IPS-NIHi7 (cell line): ENCODE measurements around the gene RBM33.
"Not testable (repeated sequence)": the region's sequence is repeated elsewhere in the genome, so short reads cannot be mapped to it uniquely, and the experiment has no call there.

Source experiments
- DNase-seq: peaks from one replicate; pipeline ENCODE4 v3.0.0; 2012; ENCODE audit warnings: mixed read lengths; ENCODE audit errors: extremely low spot score

Gene RBM33, protein sequence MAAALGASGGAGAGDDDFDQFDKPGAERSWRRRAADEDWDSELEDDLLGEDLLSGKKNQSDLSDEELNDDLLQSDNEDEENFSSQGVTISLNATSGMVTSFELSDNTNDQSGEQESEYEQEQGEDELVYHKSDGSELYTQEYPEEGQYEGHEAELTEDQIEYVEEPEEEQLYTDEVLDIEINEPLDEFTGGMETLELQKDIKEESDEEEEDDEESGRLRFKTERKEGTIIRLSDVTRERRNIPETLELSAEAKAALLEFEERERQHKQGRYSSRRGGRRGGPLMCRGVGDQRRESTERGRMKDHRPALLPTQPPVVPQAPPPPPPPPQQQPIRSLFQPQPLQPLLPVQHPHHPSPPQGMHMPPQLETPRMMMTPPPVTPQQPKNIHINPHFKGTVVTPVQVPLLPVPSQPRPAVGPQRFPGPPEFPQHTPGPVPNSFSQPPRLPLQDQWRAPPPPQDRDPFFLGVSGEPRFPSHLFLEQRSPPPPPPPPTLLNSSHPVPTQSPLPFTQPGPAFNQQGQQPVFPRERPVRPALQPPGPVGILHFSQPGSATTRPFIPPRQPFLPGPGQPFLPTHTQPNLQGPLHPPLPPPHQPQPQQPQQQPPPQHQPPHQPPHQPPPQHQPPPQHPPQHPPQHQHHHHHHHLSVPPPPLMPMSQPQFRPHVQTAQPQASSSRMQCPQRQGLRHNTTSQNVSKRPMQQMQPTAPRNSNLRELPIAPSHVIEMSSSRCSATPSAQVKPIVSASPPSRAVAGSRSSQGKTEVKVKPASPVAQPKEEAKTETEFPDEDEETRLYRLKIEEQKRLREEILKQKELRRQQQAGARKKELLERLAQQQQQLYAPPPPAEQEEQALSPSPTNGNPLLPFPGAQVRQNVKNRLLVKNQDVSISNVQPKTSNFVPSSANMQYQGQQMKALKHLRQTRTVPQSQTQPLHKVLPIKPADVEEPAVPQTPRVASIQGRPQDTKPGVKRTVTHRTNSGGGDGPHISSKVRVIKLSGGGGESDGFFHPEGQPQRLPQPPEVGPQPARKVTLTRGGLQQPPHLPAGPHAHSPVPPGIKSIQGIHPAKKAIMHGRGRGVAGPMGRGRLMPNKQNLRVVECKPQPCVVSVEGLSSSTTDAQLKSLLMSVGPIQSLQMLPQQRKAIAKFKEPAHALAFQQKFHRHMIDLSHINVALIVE

DNA sequence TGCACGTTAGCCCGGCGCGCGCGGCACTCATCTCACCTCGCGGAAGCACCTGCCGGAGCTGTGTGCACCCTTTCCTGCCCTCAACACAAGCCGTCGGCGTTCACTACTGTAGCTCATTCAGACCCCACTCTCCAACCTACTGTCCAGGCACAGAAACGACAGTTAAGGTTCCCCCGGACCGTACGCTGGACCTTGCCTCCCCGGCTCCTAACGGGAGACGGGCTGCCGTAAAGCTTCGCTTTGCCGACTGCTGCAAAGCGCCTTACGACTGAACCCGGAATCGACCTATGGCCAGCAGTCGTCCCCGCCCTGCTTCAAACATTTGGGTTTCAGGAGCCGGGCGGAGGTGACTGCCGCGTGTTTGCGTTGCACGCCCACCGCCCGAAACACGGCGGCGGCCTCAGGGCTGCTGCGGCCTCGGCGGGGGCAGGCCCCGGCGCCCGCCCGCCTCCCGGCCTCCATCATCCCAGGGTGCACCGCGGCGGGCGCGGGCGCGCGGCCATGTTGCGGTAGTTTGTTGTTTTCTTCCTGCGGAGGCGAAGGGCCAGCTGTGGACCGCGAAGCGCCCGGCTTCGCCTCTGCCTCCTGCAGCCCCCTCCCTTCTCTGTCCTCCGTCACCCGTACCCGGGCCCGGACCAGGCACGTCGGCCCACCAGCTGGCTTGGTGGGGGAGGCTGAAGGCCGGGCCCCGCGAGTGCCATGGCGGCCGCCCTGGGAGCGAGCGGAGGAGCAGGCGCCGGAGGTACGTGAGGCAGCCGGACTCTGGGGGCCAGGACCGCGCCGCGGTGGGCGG lies at the start of gene RBM33:
Gene RBM33, plus strand, starts transcription at position 484 of the 793 bp plus-strand sequence. Its CDS starts 216 bp downstream, at position 700.
- peak; percentile 92 for DNase-seq

DNA sequence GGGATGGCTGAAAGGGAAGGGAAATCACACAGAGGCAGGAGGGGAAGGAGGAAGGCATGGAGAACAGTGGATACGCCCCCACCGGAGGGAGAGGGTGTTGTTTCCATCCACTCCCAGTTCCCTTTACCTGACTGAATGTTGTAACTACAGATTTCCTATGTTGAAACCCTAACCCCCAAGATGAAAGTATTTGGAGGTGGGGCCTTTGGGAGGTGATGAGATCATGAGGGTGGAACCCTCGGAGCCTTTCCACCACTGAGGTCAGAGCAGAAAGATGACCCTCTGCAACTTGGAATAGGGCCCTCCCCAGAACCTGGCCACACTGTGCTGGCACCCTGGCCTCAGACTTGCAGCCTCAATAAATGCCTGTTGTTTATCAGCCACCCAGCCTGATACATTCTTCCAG lies 49.5 kb upstream of the RBM33 start:
- DNase-seq, result peak; percentile 63

DNA sequence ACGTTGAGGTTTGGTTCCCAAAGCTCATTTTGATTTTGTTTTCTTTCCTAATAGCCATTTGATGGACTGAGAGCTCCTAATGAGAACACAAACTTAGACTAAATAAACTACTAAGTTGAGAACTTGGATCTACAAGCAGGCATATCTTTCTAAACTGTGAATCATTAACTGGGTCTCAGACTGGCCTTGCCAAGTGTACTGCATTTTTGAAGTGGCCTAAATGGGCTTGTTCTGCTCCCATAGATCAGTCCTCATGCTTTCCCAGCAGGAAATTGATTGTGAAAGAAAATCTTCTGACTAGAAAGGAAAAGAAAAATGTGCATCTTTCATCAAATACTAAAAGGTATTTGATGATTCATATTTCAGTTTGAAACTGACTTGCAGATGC lies 46.7 kb upstream of the RBM33 start:
- DNase-seq, result no peak

DNA sequence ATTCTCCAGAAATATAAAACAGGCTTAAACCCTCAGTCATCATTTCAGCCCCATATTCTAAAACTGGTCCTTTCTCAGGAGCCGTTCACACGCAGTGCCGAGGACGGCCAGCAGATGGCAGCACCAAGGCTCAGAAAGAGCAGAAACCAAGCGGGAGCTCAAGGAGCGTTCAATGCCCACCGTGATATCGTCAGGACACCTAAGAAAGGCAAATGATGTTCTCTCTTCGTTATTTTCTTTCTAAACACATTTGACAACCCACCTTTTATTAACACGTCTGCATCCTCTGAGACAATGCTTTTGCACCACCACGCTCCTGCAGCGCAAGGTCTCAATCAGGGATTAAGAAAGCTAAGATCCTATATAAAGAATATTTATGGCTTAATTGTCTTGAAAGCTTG lies 45.7 kb upstream of the RBM33 start:
- DNase-seq, result peak; percentile 81

DNA sequence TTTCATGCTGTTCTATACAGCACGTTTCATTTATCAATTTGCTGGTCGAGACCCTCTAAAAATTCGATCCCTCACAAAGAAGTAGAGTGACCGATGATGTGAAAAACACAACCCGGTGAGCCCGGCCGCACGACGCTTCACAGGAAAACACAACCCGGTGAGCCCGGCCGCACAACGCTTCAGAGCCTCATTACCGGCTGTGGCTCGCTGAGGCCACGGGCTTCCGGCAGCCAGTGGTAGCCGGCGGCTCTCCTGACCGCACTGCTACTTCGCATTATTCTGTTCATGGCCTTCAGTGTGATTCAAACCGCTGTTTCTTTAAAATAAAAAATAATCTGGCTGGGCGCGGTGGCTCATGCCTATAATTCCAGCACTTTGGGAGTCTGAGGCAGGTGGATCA lies 42.3 kb upstream of the RBM33 start:
- DNase-seq, result no peak

DNA sequence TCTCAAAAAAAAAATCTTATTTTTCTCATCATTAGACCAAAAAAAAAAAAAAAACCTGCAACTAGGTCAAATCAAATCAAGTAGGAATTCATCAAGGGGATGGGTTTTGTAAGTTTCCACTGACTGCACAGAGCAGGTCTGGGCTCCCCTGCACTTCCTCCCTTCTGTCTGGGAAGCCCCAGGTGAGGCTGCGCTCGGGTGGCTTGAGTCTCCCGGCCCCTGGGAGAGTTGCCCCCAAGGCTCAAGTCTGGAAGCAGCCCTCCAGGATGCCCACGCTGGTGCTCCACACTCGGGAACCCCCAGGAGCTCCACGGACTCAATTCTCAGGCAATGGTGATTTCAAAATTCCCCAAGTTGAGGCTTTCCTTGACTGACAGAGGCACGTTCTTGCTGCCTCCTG lies 41.7 kb upstream of the RBM33 start:
- DNase-seq, result no peak

DNA sequence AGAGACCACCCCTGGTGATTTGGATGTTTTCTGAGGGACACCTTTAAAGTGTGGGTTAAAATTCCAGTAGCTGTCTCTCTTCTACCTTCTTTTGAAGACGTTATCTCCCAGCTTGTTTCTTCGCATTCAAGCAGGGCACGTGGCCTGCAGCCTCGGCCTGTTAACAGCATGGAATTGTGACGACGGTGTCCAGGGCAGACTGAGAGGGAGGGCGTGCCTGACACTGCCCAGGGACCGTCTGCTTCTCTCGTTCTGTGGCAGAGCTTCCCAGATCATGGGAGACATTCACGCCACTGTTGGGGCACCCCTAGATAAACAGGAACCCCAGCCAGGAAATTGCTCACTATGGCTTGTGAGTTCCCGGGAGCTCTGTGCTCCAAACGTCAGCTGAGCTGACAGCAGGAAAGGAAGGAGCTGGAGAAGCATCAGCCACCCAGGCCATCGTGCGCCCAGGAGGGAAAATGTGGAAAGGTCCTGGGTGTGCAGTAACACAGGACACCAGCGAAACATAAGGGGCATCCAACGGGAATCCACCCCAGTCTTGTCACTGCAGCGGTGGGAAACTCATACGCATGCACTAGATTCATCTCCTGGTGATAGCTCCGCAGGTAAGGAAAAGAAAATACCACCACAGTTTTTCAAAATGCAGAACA lies 41.1 kb upstream of the RBM33 start:
- DNase-seq, result no peak

DNA sequence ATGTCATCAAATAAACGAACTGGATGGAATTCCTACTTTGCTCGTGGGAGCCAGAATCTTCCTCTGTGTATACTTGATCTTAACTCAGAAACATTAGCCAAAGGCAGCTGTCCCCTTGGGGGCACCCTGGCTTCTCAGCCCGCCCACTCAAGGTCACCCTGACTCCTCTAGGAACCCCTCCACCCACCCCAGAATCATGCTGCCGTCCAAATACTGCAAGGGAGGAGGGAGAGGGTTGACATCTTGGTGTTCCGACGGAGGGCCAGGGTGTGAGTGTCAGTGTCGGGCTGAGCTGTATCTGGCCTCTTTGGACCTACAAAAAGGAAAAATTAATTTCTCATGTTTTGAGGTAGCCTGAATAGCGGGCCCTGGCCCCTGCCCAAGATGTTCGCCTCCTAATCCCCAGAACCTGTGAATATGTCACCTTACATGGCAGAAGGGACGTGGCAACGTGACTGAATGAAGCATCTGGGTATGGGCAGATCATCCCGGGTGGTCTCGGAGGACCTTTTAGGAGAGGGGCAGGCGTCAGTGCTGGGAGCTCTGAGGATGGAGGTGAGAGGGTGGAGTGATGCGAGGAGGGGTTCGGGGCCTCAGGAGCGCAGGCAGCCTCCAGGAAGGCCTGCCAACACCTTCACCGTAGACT lies 40.5 kb upstream of the RBM33 start:
- DNase-seq, result no peak

DNA sequence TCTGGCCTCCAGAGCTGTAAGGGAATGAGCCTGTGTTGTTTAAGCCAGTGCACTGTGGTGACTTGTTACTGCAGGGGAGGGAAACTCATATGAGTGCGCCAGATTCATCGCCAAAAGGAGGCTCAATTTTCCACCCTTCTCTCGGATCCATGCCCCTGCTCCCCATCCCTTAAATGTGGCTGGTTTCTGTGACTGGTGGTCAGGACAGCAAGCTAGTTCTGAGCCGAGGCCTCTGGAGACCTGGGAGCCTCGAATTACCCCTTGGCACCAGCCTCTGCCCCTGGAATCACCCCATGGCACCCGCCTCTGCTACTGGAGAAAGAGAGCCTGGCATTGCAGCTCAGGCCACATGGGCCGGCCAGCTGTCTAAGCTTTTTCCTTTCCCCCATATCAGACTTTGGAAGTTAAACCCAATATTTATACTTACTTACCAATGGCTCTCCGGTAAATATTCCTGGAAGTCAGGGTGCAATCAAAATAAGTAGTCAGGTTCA lies 39.9 kb upstream of the RBM33 start:
- DNase-seq, result no peak

DNA sequence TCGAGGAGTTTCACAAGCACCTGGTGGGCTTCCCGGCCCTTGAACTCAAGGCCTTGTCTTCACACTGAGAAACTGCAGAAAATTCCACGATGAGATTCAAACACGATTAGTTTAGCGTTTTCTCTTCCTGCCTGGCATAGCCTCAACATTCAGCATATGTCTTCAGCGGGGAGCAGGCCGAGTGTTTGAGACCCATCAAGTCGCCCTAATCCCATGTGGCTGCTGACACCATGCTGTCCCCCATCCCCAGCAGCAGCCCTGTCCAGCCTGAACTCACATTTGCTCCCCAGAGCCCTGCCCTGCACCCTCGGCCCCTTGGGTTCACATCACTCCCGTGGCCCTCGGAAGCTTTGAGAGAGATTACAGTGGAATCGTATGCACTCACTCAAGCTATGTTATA lies 35.3 kb upstream of the RBM33 start:
- no peak for DNase-seq

DNA sequence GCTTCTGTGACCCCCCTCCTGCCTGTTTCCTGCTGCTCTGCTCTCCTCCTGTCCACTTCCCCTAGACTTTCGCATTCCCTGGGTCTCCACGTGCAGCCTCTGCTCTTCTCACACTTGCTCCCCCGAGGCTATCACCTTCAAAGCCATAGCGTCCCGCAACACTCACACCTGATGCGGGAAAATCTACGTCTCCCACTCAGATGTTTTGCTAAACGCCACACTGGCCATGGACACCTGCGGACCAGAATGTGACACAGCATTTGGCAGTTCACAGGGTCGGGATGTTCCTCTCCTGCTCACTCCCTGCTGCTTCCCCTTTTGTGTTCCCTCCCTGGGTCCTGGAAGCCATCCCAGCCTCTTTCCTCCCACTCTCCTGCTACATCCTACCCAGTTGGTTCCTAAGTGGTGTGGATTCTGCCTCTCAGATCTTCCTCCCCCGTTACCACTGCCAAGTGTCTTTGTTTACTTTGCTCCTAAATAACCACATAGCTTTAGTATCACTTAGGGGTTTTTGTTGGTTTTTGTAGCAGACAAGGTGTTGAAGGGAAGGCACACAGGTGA lies 33.7 kb upstream of the RBM33 start:
- no peak for DNase-seq

DNA sequence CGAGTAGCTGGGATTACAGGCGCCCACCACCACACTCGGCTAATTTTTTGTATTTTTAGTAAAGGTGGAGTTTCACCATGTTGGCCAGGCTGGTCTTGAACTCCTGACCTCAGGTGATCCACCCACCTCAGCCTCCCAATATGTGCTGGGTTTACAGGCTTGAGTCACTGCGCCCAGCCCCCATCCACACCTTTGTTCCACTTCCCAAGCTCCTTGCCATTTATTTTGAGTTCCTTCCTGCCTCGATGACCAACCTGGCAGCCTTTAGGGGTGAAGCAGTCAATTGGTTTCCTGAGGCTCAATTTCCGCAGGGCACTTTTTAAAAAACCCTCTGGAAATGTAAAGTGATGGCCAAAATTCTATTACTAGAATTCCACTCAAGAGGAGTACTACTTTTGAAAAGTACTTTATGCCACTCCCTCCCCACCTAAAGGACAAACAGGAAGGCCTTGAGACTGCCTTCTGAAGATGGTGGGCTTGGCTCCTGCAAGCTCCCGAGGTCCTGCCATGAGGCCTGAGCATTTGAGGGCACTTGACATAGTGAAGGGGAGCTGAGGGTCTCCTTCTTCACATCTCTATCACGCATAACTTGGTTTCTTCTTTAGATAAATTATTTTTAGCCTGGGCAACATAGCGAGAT lies 32.5 kb upstream of the RBM33 start:
- DNase-seq, result no peak

DNA sequence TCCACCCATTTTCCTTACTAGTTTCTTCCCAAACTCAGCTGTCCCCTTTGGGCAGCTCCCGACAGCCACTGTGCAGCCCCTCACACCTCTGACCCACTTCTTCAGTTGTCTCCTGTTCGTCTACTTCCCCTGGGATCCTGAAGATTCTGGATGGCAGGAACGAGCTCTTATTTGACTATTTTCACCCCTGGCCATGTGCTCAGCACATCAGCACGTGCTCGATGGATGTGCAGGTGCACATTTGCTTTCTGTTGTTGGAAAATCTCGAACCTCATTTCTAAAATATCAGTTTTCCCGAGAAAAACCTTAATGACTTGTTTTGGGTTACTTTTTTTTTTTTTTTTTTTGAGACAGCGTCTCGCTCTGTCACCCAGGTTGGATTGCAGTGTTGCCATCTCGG lies 31.8 kb upstream of the RBM33 start:
- no peak for DNase-seq

DNA sequence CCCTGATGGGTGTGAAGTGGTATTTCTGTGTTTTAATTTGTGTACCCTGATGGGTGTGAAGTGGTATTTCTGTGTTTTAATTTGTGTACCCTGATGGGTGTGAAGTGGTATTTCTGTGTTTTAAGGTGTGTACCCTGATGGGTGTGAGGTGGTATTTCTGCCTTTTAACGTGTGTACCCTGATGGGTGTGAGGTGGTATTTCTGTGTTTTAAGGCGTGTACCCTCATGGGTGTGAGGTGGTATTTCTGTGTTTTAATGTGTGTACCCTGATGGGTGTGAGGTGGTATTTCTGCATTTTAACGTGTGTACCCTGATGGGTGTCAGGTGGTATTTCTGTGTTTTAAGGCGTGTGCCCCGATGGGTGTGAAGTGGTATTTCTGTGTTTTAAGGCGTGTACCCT lies 29.4 kb upstream of the RBM33 start:
- DNase-seq, result not testable (repeated sequence)

DNA sequence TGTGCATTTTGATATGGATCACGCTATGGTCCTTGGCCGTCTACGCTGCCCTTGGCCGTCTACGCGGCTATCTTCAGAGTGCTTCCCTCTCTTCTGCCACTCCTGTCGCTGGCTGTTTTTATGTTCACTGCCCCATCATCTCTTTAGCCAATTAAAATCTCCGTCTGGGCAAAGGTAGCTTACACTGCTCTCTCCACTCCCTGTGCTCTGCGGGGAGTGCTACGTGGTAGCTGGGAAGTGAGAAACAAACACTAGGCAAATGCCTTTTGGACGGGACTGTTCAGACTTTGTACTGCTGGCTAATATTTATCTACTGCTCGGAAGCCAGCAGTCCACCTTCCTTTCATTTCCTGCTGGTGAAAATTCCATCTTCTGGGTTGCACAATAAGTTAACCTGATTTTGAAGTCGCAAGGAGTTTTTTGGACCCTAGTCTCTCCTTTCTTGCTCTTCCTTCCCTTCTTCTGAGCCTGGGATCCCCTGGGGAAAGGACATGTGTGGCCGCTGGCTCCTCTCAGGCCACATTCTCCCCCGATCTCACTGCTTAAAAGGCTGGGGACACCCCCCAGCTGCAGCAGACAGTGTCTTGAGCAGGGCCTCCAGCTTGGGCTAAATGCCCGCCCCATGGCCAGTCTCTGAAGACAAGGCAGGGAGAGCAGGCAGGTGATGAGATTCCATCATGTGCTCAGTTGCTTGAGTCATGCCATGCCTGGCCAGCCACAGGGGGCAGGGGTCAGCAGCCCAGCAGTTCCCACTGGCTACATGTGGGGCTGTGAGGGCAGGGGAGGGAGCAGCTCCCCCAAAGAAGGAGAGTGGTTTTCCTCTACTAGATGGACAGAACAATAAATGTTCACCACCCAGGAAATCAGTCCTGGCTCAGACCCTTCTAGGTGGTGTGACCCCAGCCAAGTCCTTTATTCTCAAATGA lies 25.5 kb upstream of the RBM33 start:
- DNase-seq, result peak; percentile 29

DNA sequence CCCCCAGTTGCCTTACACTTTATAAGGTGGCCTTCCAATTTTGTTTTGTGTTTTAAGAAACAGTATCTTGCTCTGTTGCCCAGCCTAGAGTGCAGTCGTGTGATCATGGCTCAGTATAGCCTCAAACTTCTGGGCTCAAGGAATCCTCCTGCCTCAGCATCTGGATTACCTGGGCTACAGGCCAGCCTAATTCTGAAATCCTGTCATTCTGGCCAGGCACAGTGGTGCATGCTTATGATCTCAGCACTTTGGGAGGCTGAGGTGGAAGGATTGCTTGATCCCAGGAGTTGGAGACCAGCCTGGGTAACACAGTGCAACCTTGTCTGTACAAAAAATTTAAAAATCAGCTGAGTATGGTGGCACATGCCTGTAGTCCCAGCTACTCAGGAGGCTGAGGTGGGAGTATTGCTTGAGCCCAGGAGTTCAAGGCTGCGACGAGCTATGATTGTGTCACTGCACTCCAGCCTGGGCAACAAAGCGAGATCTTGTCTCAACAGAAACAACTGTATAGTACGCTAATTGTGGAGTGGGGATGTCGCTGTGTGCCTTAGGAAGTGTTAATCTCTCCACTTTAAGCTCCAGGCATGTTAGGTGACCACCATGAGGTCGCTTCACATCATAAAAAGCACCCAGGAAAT lies 24.7 kb upstream of the RBM33 start:
- no peak for DNase-seq

DNA sequence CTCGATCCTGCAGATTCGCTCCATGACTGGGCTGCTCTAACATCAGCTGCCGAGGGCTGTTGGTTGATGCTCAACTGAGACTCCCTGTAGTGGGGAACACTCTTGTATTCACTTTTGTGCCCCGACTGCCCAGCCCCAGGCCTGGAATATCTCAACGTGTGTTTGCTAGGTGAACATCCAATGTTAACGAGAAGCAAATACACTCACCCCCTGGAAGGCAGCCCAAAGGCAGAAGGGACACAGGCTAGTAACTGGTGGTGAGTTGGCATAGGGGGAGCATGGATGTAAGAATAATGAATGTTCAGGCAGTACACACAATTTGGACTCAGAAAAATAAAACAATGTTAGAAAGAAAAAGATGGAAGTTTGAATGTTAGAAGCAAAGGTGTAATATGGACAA lies 24.0 kb upstream of the RBM33 start:
- no peak for DNase-seq

DNA sequence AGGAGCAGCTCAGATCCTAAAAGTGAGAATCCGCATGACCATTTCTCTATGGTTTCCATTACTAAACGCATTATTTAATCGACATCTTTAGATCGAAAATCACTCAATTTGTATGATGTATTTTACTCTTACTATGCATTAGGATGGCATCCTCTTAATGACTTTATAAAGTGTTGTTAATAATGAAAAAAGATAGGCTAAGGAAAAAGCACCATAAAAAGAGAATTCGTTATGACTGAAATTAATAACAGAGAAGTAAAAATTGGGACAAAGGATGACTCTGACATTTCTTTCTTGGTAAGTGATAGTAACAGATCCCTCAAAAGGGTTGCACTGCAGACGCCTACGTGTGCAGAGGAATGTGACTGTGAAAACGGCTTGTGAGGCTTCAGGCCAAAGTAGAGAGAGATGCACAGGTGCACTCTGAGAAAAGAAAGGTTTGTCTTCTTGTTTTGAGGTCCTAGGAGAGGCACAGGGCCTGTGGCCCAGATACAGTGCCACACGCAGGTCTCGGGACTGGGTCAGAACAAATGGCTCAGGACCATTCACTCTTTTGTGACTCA lies 23.0 kb upstream of the RBM33 start:
- no peak for DNase-seq
